SK-N-SH (cell line): ENCODE data around the gene TGFA. TPM values are rescaled to one million over a fixed set of nuclear protein-coding genes. Genes with fewer than 3 reads are reported as not detected.

Experiments
- CTCF ChIA-PET: fragments of 300-600, 350-600 bp; formaldehyde crosslinking; extraction: SDS; loops from one replicate; lab custom pipeline; 2021; lab: Yijun Ruan, JAX
- POLR2A ChIA-PET: fragments of 350-600 bp; sonication (Branson Sonifier 250); formaldehyde crosslinking; extraction: SDS; loops from one replicate; lab custom pipeline; 2020; ENCODE audit warnings: antibody characterized with exemption, inconsistent platforms; lab: Yijun Ruan, JAX
- DNase-seq: peaks from one replicate; pipeline ENCODE4 v3.0.0; 2012
- H2AFZ ChIP-seq: fragments of 200-600 bp; sonication (generic); 2 replicates; pipeline ENCODE4 v1.8.1; 2016; ENCODE audit warnings: antibody characterized with exemption, mild to moderate bottlenecking, low read depth
- H3F3A ChIP-seq: fragments of 200-600 bp; sonication (generic); replicated peaks from 2 replicates; pipeline ENCODE3; 2016; ENCODE audit warnings: antibody characterized with exemption, mild to moderate bottlenecking; ENCODE audit not compliant: insufficient read depth
- H3K27ac ChIP-seq, 2 experiments: fragments of 200-500 bp in 1 of 2; fragments of 200-600 bp in 1 of 2; sonication (Bioruptor generic) in 1 of 2; sonication (generic), shearing (Covaris generic) in 1 of 2; 2 replicates each; pipeline versions ENCODE4 v1.5.1 to v1.6.1; 2014 to 2016; ENCODE audit warnings: low read depth in 2 of 2, inconsistent platforms in 1 of 2, low read length in 1 of 2, mild to moderate bottlenecking in 1 of 2, mixed read lengths in 1 of 2
- H3K27me3 ChIP-seq: fragments of 200-600 bp; sonication (generic), shearing (Covaris generic); 2 replicates; pipeline ENCODE4 v1.6.1; 2016; ENCODE audit warnings: mixed run types; ENCODE audit not compliant: insufficient read depth
- H3K36me3 ChIP-seq, 2 experiments: fragments of 200-500 bp in 1 of 2; fragments of 200-600 bp in 1 of 2; sonication (Bioruptor generic) in 1 of 2; sonication (generic) in 1 of 2; replicated peaks in 1 of 2; 2 replicates each; pipeline versions ENCODE3 to v1.5.1; 2014 to 2016; ENCODE audit warnings: low read length in 1 of 2, mild to moderate bottlenecking in 1 of 2; ENCODE audit not compliant: insufficient read depth in 2 of 2, control insufficient read depth in 1 of 2
- H3K4me1 ChIP-seq, 2 experiments: fragments of 200-500 bp in 1 of 2; fragments of 200-600 bp in 1 of 2; sonication (Bioruptor generic) in 1 of 2; sonication (generic), shearing (Covaris generic) in 1 of 2; 2 replicates each; pipeline versions ENCODE4 v1.5.1 to v1.6.1; 2014 to 2016; ENCODE audit warnings: low read depth in 1 of 2, low read length in 1 of 2, mixed run types in 1 of 2; ENCODE audit not compliant: insufficient read depth in 2 of 2, control insufficient read depth in 1 of 2
- H3K4me2 ChIP-seq: fragments of 200-600 bp; sonication (generic), shearing (Covaris generic); 2 replicates; pipeline ENCODE4 v1.6.1; 2017; ENCODE audit warnings: mixed run types
- H3K4me3 ChIP-seq, 2 experiments: fragments of 200-500 bp in 1 of 2; fragments of 200-600 bp in 1 of 2; sonication (Bioruptor generic) in 1 of 2; sonication (generic), shearing (Covaris generic) in 1 of 2; 2 replicates each; pipeline versions ENCODE4 v1.5.1 to v1.8.1; 2014 to 2016; ENCODE audit warnings: low read depth in 2 of 2, inconsistent platforms in 1 of 2, low read length in 1 of 2, mild to moderate bottlenecking in 1 of 2, mixed read lengths in 1 of 2, moderate library complexity in 1 of 2
- H3K79me2 ChIP-seq: fragments of 200-600 bp; sonication (generic); 2 replicates; pipeline ENCODE4 v1.8.1; 2017; ENCODE audit warnings: mild to moderate bottlenecking; ENCODE audit not compliant: insufficient read depth
- H3K9ac ChIP-seq: fragments of 200-600 bp; sonication (generic); 2 replicates; pipeline ENCODE4 v1.6.1; 2017; ENCODE audit warnings: mixed run types
- H3K9me2 ChIP-seq: fragments of 200-600 bp; sonication (generic); 2 replicates; pipeline ENCODE4 v1.6.1; 2017; ENCODE audit warnings: mixed run types
- H3K9me3 ChIP-seq: fragments of 200-600 bp; sonication (generic); 2 replicates; pipeline ENCODE4 v1.6.1; 2017; ENCODE audit warnings: mixed run types, mild to moderate bottlenecking, moderate library complexity
- H4K20me1 ChIP-seq: fragments of 200-600 bp; sonication (generic); 2 replicates; pipeline ENCODE4 v1.6.1; 2017; ENCODE audit warnings: mild to moderate bottlenecking, mixed run types; ENCODE audit not compliant: insufficient read depth
- CHD2 ChIP-seq: fragments of 150-350 bp; IDR thresholded peaks from 2 replicates; pipeline ENCODE4 v1.6.1; 2018; ENCODE audit warnings: low read length; ENCODE audit not compliant: partially characterized antibody
- CTCF ChIP-seq: fragments of 200-600 bp; sonication (generic); IDR thresholded peaks from 2 replicates; pipeline ENCODE4 v1.6.1; 2017; ENCODE audit warnings: antibody characterized with exemption, mild to moderate bottlenecking, moderate library complexity
- EP300 ChIP-seq, 2 experiments: IDR thresholded peaks; 2 replicates each; pipeline versions ENCODE4 v1.4.0 to v1.6.1; 2012; ENCODE audit warnings: borderline replicate concordance in 1 of 2, low read depth in 1 of 2, low read length in 1 of 2
- FOXJ3 ChIP-seq: sonication (generic); formaldehyde crosslinking; IDR thresholded peaks from 2 replicates; pipeline ENCODE4 v1.5.1; 2020; ENCODE audit warnings: mild to moderate bottlenecking, missing genetic modification reagents
- FOXM1 ChIP-seq: IDR thresholded peaks from 2 replicates; pipeline ENCODE4 v1.4.0; 2012; ENCODE audit warnings: low read depth, mild to moderate bottlenecking
- MEF2A ChIP-seq: IDR thresholded peaks from 2 replicates; pipeline ENCODE4 v1.4.0; 2012; ENCODE audit warnings: low read depth, borderline replicate concordance
- MXI1 ChIP-seq: IDR thresholded peaks from 2 replicates; pipeline ENCODE4 v1.6.1; 2012; ENCODE audit warnings: mild to moderate bottlenecking, low read depth, low read length, improper control_type of control experiment
- NFIC ChIP-seq: IDR thresholded peaks from 2 replicates; pipeline ENCODE4 v1.4.0; 2012; ENCODE audit warnings: borderline replicate concordance
- NRF1 ChIP-seq: IDR thresholded peaks from 2 replicates; pipeline ENCODE4 v1.6.1; 2012; ENCODE audit warnings: low read depth, mild to moderate bottlenecking, low read length
- POLR2AphosphoS5 ChIP-seq: IDR thresholded peaks from 2 replicates; pipeline ENCODE4 v1.6.1; 2012; ENCODE audit warnings: low read depth, low read length
- RCOR1 ChIP-seq: fragments of 150-350 bp; IDR thresholded peaks from 2 replicates; pipeline ENCODE4 v1.6.1; 2017; ENCODE audit warnings: antibody characterized with exemption, low read length
- RFX5 ChIP-seq: IDR thresholded peaks from 2 replicates; pipeline ENCODE4 v1.6.1; 2012; ENCODE audit warnings: mild to moderate bottlenecking, improper control_type of control experiment, low read length
- SIN3A ChIP-seq: IDR thresholded peaks from 2 replicates; pipeline ENCODE4 v1.6.1; 2012; ENCODE audit warnings: low read depth, mild to moderate bottlenecking, low read length, moderate library complexity, borderline replicate concordance
- SMC3 ChIP-seq: IDR thresholded peaks from 2 replicates; pipeline ENCODE4 v1.6.1; 2012; ENCODE audit warnings: low read depth, low read length, improper control_type of control experiment
- TAF1 ChIP-seq: IDR thresholded peaks from 2 replicates; pipeline ENCODE4 v1.6.1; 2012; ENCODE audit warnings: low read depth, mild to moderate bottlenecking, low read length, moderate library complexity, borderline replicate concordance
- TEAD4 ChIP-seq: IDR thresholded peaks from 2 replicates; pipeline ENCODE4 v1.4.0; 2012; ENCODE audit warnings: mild to moderate bottlenecking, borderline replicate concordance; ENCODE audit not compliant: insufficient read depth
- USF1 ChIP-seq: IDR thresholded peaks from 2 replicates; pipeline ENCODE4 v1.4.0; 2012; ENCODE audit warnings: low read depth, borderline replicate concordance
- YY1 ChIP-seq: IDR thresholded peaks from 2 replicates; pipeline ENCODE4 v1.4.0; 2012; ENCODE audit warnings: low read depth, mild to moderate bottlenecking
- WGBS: methylation state at CpG from one replicate; pipeline ENCODE4 v1.1.6; 2017; ENCODE audit warnings: low lambda C conversion rate; 5-methylcytosine and 5-hydroxymethylcytosine counted together
- polyA plus RNA-seq, 3 experiments: library from polyadenylated mRNA; depleted of rRNA; stranded (reverse); fragments of >200 nt; gene quantifications; 2 replicates each; pipeline ENCODE4 v1.2.3, GENCODE V29; 2012

Gene TGFA
- polyA plus RNA-seq, 1 of the 3 experiments (the other 2 are of a cell fraction) = not detected

GRCh38 chr2:70570041-70570661 is 16.5 kb upstream of the TGFA start:
- Histone ChIP-seq H3K4me3 (no peak overlapping the region), H3K36me3 (no peaks in the 10 kb centered on the region), H4K20me1 (no peaks in the 10 kb centered on the region), H3K4me2 (no peak overlapping the region), H3K27me3 (peaks cover 6% of the 10 kb centered on the region; the same call in 1 of the 2 replicates), H3K4me1 (no peaks in the 10 kb centered on the region), H3K9me2 (no peaks in the 10 kb centered on the region), H3K9me3 (no peaks in the 10 kb centered on the region), H3F3A (no peaks in the 10 kb centered on the region), H3K27ac (no peak overlapping the region), H3K9ac (no peak overlapping the region), H2AFZ (no peak overlapping the region)
- CTCF ChIA-PET = interaction anchor here (0.8 to 1.7 kb wide), 3 partner anchors 48 to 230 kb away, joined by 3 to 8 read pairs (median 3); no protein-coding TSS in a partner anchor
- no peak for DNase-seq
- 30% methylated on average over 7 of the region's 7 CpGs for WGBS
- POLR2A ChIA-PET = no interaction called here
- TF ChIP-seq NRF1 (no peak), POLR2AphosphoS5 (no peak), TAF1 (no peak), NFIC (no peak), CHD2 (no peak), RCOR1 (no peak), SMC3 (no peak), MXI1 (no peak), TEAD4 (no peak), FOXM1 (no peak), SIN3A (no peak), RFX5 (no peak), EP300 (IDR thresholded peaks at IDR 0.05; ENCODE audit: borderline replicate concordance in 1 of 2, low read depth in 1 of 2, low read length in 1 of 2) (no peak), CTCF (no peak), MEF2A (no peak), USF1 (no peak), YY1 (no peak), FOXJ3 (no peak)
- TF ChIP-seq, all 33 proteins: peak for 0
- H3K79me2 ChIP-seq = no peaks in the 10 kb centered on the region
